Fibroblast of skin of abdomen (primary cell): ENCODE results near the gene KCNIP1.
A peak's percentile ranks its signal among the peaks of the same experiment; 100 is the strongest.

ENCODE experiments used
- DNase-seq: peaks from one replicate; pipeline ENCODE4 v3.0.0-alpha.2; 2013

KCNIP1 gene

GRCh38 chr5:170483701-170484458, 19.9 kb upstream of the KCNIP1 start:
- peak; percentile 31 for DNase-seq

- no peak for DNase-seq
These were observed 19.4 kb upstream of the KCNIP1 start for GRCh38 chr5:170484459-170484831.

- DNase-seq: no peak
These were observed 18.8 kb upstream of the KCNIP1 start for GRCh38 chr5:170484847-170485615.

- no peak for DNase-seq
These were observed 18.3 kb upstream of the KCNIP1 start for GRCh38 chr5:170485616-170485911.

GRCh38 chr5:170486371-170486770, 17.4 kb upstream of the KCNIP1 start:
- peak; percentile 25 for DNase-seq

GRCh38 chr5:170488570-170488969, 15.2 kb upstream of the KCNIP1 start:
- no peak for DNase-seq

- no peak for DNase-seq
These were observed 14.6 kb upstream of the KCNIP1 start for GRCh38 chr5:170489199-170489598.

- no peak for DNase-seq
These were observed 13.4 kb upstream of the KCNIP1 start for GRCh38 chr5:170490381-170490780.

- DNase-seq: peak; percentile 95
These were observed 12.3 kb upstream of the KCNIP1 start for GRCh38 chr5:170491479-170491878.

GRCh38 chr5:170493028-170493820, 10.6 kb upstream of the KCNIP1 start:
- DNase-seq: no peak

GRCh38 chr5:170494041-170494440, 9.8 kb upstream of the KCNIP1 start:
- no peak for DNase-seq

- DNase-seq: no peak
These were observed 7.8 kb upstream of the KCNIP1 start for GRCh38 chr5:170495825-170496661.

- DNase-seq: no peak
These were observed 7.2 kb upstream of the KCNIP1 start for GRCh38 chr5:170496662-170497028.

GRCh38 chr5:170497311-170498038, 6.3 kb upstream of the KCNIP1 start:
- peak; percentile 27 for DNase-seq

GRCh38 chr5:170498811-170499351, 4.9 kb upstream of the KCNIP1 start:
- DNase-seq: no peak

GRCh38 chr5:170499621-170500020, 4.2 kb upstream of the KCNIP1 start:
- no peak for DNase-seq

GRCh38 chr5:170501361-170501760, 2.5 kb upstream of the KCNIP1 start:
- no peak for DNase-seq

- no peak for DNase-seq
These were observed 1.9 kb upstream of the KCNIP1 start for GRCh38 chr5:170501931-170502330.

GRCh38 chr5:170504616-170505266, 921 bp downstream of the KCNIP1 start:
- DNase-seq: no peak

- DNase-seq: no peak
These were observed 4.2 kb downstream of the KCNIP1 start for GRCh38 chr5:170508036-170508435.
